ENCODE data around the gene TEX54. TPM values are rescaled to one million over a fixed set of nuclear protein-coding genes. Genes with fewer than 3 reads are reported as not detected.
"Not testable (repeated sequence)": the region's sequence is repeated elsewhere in the genome, so short reads cannot be mapped to it uniquely, and the experiment has no call there.

Gene TEX54
- total RNA-seq, 1 donor from 2014 or later = not detected

- DNase-seq = no peak
These were observed 2.7 kb upstream of the TEX54 start for GRCh38 chr11:62835336-62835735.

GRCh38 chr11:62831520-62832335, 913 bp downstream of the TEX54 start, which contains the start of gene STX5:
Gene STX5 (minus strand): TSS chr11:62832051. CDS start chr11:62831243, 808 bp downstream.
- DNase-seq = peak; percentile 100

- no peak for DNase-seq
These were observed 1.6 kb downstream of the TEX54 start for GRCh38 chr11:62830904-62831519.

- DNase-seq = not testable (repeated sequence)
These were observed 4.5 kb downstream of the TEX54 start for GRCh38 chr11:62828130-62828529.

GRCh38 chr11:62823677-62824076, 9.0 kb downstream of the TEX54 start:
- DNase-seq = no peak

GRCh38 chr11:62817129-62817528, 15.5 kb downstream of the TEX54 start:
- DNase-seq = no peak

GRCh38 chr11:62816557-62816956, 16.1 kb downstream of the TEX54 start:
- DNase-seq = no peak

- no peak for DNase-seq
These were observed 21.0 kb downstream of the TEX54 start for GRCh38 chr11:62811659-62812058.

- DNase-seq = no peak
These were observed 21.9 kb downstream of the TEX54 start for GRCh38 chr11:62810748-62811147.

- peak; percentile 48 for DNase-seq
These were observed 26.0 kb downstream of the TEX54 start for GRCh38 chr11:62806611-62807121.

GRCh38 chr11:62805961-62806441, 26.6 kb downstream of the TEX54 start:
- DNase-seq = peak; percentile 22

GRCh38 chr11:62805076-62805892, 27.4 kb downstream of the TEX54 start, which contains the start of gene NXF1:
Gene NXF1 (minus strand): TSS chr11:62805440. CDS start chr11:62805356, 84 bp downstream.
- peak; percentile 98 for DNase-seq

- DNase-seq = peak; percentile 38
These were observed 28.1 kb downstream of the TEX54 start for GRCh38 chr11:62804310-62805075.

GRCh38 chr11:62801071-62801470, 31.6 kb downstream of the TEX54 start:
- no peak for DNase-seq

GRCh38 chr11:62799486-62799885, 33.2 kb downstream of the TEX54 start:
- no peak for DNase-seq

GRCh38 chr11:62796281-62796680, 36.4 kb downstream of the TEX54 start:
- no peak for DNase-seq

- DNase-seq = no peak
These were observed 38.4 kb downstream of the TEX54 start for GRCh38 chr11:62794201-62794775.

- DNase-seq = peak; percentile 77
These were observed 40.5 kb downstream of the TEX54 start for GRCh38 chr11:62792202-62792575.

GRCh38 chr11:62791501-62792201, 41.0 kb downstream of the TEX54 start, which contains the start of gene TMEM223:
Gene TMEM223 (minus strand): TSS chr11:62792006. CDS start chr11:62791994, 12 bp downstream.
- peak; percentile 95 for DNase-seq

GRCh38 chr11:62789576-62789975, 43.1 kb downstream of the TEX54 start:
- no peak for DNase-seq

Data from tongue (tissue), 2 donors.